Femur (tissue), 1 donor: Measurements from ENCODE around the gene ICE1.
"Not testable (repeated sequence)": the region's sequence is repeated elsewhere in the genome, so short reads cannot be mapped to it uniquely, and the experiment has no call there.

Experiments used
- DNase-seq: peaks from one replicate; pipeline ENCODE4 v3.0.0-alpha.2; 2017

Gene ICE1

DNA sequence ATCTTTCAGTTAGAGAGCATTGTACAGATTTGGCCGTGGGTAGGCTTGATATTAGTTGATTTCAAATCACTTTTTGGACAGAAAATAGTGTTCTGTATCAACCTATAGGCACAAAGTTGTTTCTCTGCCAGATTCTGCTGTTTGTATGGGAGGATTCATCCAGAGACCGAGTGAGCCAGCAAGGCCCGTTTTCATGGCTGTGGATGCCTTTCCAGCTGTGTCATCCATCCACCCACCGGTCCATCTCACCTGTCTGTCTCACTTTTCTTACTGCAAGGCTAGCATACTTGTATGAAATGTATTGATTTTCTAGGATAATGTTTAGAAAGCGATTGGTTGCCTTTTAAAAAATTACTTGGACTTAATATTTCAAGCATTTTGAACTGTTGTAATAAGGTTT, 34.4 kb downstream of the ICE1 start:
- no peak for DNase-seq

DNA sequence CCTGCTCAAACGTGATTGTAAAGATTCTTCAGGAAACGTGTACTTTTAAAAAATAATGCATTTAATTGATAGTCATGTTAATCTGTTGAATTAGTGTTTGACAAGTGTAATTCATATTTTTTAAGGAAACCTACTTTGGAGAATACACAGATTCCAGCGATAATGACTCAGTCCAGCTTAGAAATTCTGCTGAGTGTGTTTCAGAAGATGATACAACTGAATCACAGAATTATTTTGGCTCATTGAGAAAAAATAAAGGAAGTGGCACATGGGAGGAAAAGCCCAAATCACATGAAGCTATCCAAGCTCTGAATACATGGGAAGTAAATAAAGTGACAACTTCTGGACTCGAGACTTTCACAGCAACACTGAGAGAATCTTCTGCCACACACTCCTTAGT, 37.8 kb downstream of the ICE1 start:
- DNase-seq: no peak

DNA sequence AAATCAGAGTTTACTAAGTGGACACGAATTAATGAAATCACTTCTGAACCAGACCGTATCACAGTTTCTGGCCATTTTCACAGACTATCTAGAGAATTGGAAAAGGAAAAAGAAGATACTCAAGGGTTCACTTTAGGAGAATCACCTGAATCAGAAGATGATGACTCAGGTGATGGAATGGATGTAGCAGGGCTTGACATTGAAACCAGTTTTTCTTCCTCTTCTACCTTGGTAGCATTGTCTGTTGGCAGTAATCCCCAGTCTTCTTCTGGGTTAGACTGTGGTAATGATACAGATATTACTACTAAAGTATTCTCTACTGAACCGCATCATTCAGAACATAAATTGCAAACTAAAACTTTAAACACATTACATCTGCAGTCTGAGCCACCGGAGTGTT, 38.5 kb downstream of the ICE1 start:
- no peak for DNase-seq

DNA sequence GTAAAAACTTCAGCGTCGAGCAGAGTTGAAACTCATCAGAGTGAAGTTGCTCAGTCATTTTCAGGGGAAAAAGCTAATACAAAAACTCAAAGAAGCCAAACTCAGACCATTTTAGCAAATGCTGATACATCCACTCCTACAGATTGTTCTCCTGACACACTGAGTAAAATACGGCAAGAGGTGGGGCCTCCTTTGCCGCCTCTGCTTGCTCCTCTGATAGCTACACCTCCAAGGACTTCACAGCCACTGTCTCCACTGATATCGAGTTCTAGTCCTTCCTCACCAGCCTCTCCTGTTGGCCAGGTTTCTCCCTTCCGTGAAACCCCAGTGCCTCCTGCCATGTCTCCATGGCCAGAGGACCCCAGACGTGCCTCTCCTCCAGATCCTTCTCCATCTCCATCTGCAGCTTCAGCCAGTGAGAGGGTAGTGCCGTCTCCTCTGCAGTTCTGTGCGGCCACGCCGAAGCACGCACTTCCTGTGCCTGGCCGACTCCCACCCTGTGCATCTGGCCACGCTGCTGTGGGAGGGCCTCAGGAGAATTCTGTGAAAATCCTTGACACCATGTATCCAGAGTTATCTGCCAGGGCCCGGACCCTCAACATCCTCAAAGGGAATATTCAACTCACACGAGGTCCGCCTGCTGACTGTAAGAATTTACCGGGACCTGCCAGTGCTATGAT, 41.7 kb downstream of the ICE1 start:
- DNase-seq: no peak

DNA sequence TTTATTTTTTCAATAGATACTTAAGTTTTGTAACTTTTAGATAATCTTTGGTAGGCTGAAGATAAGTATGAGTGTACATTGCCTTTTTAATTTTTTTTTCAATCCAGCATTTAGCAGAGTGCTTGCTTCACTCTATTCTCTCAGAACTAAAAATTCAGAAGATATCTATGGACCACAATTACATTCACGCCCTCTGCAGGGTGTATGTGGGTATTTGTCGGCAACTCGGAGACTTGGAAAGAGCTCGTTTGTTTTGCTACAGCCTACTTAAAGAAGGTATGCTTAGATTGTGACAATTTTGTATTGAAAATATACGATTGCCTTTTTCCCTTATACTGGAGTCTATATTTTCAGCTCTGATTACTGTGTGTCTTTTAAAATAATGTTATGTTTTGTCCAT, 43.8 kb downstream of the ICE1 start:
- DNase-seq: no peak

DNA sequence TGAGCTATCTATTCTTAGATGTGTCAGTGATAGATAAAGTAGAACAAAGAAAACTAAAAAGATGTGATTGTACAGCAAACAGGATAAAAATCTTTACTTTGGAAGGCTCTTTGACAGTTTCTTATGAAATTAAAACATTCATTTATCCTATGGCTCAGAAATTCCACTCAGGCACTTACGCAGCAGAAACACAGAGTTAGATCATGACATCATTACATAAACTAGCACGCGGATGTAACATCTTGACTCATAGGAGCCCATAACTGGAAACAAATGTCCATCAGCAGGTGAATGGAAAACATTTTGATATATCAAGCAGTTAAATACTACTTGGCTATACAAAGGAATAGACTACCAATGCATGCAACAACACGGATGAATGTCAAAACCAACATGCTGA, 45.3 kb downstream of the ICE1 start:
- DNase-seq: no peak

DNA sequence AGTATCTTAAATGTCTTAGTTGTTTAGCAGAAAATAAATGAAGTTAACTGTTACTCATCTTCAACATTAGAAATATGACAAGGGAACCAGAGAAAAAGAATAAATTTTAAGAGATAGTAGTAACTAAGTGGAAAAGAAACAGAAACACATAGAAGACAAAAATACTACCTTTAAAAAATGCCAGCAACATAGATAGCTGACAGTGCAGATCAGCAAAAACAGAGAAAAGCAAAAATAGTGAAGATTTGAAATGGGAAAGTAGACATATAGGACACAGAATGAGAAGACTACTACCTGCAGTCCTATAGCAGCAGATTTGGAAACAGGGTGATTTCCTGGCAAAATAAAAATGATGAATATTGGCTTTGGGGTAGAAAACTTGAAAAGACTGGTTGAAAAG, 48.5 kb downstream of the ICE1 start:
- no peak for DNase-seq

DNA sequence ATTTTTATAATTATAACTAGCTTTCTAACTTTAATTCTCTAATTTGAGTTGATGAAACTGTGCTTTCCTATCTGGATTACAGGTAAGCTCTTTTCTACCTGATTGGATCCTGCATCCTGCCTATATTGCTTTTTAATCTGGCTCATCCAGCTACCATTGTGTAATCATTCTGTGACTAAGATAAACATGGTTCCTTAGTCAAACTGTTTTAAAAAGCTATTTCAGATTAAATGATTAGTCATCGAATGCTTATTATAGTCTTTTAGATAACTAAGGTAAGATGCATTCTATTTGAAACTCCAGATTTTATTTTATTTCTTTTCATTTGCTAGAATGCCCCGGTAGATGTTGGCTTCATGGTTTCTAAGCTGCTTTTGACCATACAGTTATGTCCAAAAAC, 50.7 kb downstream of the ICE1 start:
- DNase-seq: no peak

DNA sequence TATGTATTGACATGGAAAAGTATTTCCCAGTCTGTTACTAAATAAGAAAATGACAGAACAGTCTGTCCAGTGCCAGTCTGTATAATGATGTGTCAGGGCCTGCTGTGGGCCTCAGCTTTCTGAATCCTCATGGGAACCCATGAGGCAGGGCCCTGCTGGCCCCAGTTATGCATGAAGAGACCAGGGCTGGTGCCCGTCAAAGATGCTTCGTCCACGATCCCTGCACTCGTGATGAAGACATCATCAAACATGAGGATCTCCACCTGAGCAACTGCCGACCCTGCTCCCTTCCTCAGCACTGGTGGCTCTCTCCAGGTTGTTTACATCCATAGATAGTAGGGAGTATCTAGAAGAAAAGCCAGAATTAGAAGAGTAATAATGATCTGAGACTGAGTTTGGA, 52.5 kb downstream of the ICE1 start:
- no peak for DNase-seq

DNA sequence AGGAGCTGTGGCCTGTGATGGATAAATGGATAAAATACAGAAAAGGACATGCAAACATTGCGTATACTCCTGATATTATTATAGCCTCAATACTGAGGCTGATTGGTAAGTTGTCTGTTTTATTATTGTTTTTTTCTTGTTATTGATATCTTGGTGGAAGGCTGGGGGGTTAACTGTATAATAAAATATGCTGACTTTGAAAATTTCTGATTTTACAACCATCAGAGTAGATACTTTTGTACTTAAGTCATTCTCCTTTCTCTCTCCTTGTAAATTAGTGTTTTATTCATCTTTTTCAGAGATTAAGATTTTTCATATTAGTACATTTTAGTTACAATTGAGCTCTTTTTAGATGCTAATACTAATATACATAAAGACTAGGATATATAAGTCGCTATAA, 53.5 kb downstream of the ICE1 start:
- no peak for DNase-seq

DNA sequence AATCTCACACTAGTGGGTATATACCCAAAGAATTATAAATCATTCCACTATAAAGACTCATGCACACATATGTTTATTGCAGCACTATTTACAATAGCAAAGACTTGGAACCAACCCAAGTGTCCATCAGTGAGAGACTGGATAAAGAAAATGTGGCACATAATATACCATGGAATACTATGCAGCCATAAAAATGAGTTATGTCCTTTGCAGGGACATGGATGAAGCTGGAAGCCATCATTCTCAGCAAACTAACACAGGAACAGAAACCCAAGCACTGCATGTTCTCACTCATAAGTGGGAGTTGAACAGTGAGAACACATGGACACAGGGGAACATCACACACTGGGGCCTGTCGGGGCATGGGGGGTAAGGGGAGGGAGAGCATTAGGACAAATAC, 57.1 kb downstream of the ICE1 start:
- DNase-seq: not testable (repeated sequence)

DNA sequence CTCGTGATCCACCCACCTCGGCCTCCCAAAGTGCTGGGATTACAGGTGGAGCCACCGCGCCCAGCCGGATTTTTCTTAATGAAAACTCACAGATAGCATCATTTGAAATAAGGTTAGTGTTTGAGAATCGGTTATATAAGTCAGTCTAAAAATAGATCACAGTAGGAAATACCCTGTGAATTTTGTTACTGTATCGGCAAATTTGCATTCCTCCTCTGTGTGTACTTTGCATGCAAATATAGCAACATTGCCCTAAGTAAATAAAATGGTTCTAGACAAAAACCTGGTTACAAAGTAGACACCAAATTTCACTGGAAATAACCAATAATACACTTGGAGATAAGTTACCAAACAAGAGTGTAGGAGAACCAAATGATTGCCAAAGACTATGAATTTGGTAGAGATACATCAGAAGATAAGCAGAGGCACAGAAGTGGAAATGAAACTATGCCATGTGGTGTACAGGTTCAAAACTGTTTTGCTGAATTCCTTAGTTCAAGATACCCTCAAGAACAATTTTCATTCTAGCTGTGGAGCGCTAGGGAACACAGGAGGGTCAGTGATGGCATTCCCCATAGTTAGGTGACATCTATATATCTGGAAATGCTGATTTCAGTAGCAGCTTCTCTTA, 58.1 kb downstream of the ICE1 start:
- no peak for DNase-seq

DNA sequence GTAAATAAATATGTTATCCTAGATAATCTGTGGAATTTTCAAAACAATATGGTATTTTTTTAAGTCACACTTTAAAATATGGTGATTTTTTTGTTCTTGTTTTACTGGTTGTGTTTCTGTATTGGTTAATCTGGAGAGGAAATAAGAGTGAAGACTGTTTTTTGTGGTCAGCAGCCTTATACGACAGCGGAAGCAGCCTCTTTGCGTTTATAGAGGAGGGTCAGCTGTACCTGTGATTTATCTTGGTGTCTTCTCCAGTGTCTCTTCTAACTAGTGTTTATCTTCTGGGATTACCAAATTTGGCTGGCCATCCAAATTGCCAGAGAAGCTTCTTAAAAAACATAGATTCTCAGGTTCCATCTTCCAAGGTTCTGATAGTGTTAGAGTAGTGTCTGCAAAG, 58.7 kb downstream of the ICE1 start:
- no peak for DNase-seq

DNA sequence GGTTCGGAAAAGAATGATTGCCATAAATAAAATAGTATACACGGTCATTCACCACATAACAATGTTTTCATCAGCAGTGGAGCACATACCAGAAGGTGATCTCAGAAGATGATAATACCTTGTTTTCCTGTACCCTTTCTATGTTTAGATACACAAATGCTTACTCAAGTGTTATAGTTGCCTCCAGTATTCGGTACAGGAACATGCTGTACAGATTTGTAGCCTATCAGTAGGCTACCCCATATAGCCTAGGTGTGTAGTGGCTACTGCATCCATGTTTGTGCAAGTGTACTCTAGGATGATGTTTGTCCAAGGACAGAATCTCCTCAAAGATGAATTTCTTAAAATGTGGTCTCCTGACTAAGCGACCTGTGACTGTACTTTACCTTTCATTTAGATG, 59.2 kb downstream of the ICE1 start:
- no peak for DNase-seq

DNA sequence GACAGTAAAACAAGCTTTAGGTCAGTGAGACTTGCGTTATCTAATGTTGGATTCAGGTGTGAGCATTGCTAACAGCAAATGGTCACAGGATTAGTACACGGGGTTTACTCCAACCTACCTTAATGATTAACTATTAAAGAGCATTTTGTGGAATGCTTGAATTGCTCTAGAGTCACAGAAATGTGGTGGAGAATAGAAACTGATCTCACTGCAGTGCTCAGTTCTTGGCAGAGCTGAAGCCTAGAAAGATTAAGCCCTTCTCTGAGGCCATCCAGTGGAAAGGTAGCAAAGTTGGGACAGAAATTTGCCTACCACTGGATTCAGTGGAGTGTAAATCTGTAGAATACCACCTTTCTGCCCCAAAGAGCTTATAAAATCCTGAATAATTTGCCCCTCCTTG, 60.9 kb downstream of the ICE1 start:
- DNase-seq: no peak

DNA sequence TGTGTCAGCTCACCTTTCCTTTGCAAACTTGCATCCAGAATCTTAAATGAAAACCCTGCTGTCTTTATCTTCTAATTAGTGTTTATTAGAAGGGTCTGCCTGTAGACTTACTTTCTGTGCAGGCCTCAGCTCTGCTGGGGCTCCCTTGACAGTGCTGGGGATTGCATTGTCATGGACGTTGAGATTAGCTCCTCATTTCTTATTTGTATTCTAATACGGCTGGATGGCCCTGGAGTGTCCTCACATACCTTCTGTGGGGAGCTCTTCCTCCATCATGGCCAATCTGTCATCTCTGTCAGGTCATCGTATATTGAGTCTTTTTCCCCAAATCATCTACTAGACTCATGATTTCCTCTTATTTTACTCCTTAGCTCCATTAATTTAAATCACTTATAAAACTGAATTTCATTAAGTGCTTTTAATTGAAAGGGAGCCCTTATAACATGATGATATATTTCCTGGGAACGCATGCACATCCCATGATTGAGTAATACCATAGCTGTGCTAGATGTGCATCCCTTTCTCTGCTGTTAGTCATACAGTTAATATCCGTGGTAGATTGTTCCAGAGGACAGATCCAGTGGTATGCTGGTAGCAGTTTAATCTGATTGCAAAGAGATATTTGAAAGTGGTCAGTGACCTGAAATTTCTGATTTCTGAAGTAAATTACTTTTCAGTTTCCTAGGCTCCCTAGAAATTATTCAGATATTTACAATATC, 61.6 kb downstream of the ICE1 start:
- no peak for DNase-seq

DNA sequence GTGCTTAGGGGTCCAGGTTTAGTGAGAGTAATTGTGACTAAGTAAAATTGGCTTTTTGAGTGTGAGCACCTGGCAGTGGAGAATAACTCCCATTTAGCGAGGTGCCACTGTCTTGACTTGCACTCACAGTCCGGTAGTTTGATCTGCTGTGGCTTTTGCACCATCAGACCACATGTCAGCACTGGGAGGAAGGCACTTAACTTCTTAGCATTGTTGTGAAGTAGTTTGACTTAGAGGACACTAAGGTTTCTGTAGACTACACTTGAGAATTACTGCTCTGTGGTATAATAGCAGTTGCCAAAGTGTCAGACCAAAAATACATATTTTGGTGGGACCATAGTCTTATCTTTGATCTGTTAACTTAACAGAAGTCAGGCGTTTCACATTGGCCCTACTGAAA, 63.6 kb downstream of the ICE1 start:
- no peak for DNase-seq

DNA sequence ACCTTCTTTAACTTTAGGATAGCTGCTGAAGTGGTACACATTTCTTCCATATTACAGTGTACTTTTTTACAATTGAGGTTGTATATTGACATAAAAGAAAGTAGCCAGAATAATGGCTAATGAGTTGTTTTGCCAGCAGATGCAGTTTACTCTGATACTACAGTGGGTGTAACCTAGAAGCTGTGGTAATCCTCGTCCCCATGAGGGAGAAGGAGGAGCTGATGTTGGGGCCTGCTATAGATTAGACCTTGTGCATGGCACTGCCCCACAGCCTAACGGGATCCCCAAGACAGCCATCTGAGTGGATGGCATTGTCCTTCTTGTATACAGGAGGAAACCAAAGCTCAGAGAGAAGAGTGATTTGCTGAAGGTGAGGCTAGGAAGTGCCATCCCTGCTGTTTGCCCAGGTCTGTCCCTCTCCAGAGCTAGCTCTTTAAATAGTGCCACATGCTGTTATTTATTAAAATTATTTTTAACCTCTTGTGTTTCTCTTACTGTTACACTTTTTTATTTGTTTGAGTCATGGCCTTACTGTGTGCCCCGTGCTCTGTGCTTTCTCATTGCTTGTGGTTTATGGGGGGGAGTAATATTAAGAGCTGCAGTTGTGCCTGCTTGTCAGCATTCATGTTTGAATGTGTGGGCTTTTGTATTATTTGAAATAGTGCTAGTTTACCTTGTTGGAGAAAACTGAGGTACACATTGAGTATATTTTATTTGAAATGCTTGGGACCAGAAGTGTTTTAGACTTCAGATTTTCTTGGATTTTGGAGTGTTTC, 65.3 kb downstream of the ICE1 start:
- DNase-seq: no peak

DNA sequence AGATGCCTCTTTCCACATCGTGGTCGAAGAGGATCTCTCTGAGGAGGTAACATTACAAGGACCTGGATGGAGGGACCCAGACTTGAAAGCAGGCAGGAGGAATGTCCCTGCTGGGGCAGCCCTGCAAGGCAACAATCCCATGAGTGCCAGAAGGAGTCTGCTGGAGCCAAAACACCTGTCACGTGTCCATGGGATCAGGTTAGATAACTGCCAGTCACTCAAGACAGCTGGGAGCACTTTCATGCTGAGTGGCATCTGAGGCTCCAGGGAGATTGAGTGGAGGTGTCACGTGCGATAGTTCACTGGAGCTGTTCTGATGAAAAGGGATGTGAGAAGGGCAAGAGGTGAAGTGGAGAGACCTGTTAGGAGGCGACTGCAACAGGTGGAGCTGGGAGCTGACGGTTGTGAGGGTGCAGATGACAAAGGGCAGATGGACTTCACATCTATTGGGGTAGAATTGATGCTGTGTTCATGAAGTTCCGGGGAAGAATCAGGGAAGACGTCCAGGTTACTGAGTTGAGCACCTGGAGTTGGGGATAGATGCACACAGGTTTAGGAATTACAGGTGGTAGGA, 68.4 kb downstream of the ICE1 start:
- no peak for DNase-seq

DNA sequence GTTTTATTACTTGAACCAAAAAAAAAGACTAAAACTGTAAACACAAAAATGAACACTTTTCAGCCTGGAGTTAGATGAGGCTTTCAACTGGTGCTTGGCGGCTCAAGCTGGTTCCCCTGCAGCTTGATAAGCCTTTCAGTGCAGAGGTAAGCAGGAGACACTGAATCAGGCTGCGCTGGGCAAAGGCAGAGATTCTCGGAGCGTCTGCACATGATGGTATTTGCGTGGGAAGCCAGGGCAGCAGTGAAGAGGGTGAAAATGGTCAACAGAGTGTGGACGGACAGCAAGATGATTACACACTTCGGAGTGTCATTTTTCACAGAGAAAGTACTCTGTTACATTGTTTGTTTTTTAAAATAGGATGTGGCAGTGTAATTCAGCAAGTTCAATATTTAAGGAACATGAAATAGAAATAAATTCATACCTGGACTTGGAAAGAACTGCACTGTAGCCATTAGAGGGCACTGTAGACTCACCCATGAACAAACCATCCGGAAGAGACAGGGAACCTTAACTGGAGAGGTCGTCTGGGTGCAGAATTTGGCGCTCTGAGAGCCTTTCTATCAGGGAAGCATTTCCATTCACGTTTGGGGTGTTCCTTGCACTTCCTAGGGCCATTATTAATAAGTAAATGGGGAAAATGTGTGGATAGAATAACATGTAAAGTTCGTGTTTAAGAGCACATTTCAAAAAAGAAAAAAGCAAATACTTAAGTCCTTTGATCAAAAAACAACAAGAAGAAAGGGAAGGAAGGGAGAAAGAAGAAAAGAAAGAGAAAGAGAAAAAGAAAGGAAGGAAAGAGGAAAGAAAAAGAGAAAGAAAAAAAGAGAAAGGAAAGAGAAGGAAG, 69.8 kb downstream of the ICE1 start:
- peak; percentile 31 for DNase-seq

DNA sequence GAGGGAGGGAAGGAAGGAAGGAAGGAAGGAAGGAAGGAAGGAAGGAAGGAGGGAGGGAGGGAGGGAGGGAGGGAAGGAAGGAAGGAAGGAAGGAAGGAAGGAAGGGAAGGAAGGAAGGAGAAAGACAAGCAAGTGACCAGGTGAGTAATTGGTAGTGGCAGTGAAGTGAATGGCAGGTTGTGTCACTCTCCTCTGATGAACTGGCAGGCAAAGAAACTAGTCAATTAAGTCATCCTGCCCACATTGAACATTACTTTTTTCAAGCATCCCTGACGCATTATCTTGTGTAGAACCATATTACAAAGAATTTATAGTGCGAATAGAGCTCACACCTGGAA, 70.4 kb downstream of the ICE1 start:
- DNase-seq: not testable (repeated sequence)
